GM12878 (cell line): ENCODE results near the gene KCTD16. TPM values are rescaled to one million over a fixed set of nuclear protein-coding genes. Genes with fewer than 3 reads are reported as not detected.

Experiments used
- ATAC-seq: fragments of 200-7000 bp; cut with Tn5 transposase; 3 replicates; pipeline ENCODE4 v1.9.1; 2020; ENCODE audit warnings: mild to moderate bottlenecking, moderate library complexity
- BruUV-seq: library from RNA; stranded (reverse); fragments of 400-500 nt; replicated peaks from 2 replicates; lab custom pipeline; 2021; lab: Mats Ljungman, UMichigan
- CTCF ChIA-PET: fragments of 300-600 bp; sonication (Branson Sonifier 250); formaldehyde crosslinking; extraction: SDS; loops from one replicate; lab custom pipeline; 2021; ENCODE audit warnings: inconsistent platforms; lab: Yijun Ruan, JAX
- POLR2A ChIA-PET: fragments of 350-600 bp; formaldehyde crosslinking; extraction: SDS; loops from one replicate; lab custom pipeline; 2021; ENCODE audit warnings: inconsistent platforms; lab: Charles Lee
- RAD21 ChIA-PET: fragments of 300-600 bp; sonication (Branson Sonifier 250); formaldehyde crosslinking; loops from one replicate; lab custom pipeline; 2023; ENCODE audit warnings: antibody characterized with exemption; ENCODE audit not compliant: unreplicated experiment; lab: Charles Lee
- SMC1A ChIA-PET: fragments of 300-600 bp; sonication (Branson Sonifier 250); formaldehyde crosslinking; loops from one replicate; lab custom pipeline; 2023; ENCODE audit not compliant: unreplicated experiment, uncharacterized antibody; lab: Charles Lee
- DNase-seq: peaks from one replicate; pipeline ENCODE4 v3.0.0-alpha.2; 2011; ENCODE audit warnings: low read depth, low spot score
- FAIRE-seq: peaks from 3 replicates; lab custom pipeline; 2011; peaks lifted over from hg19 to GRCh38; lab: Jason Lieb, UNC
- H2AFZ ChIP-seq: 2 replicates; pipeline ENCODE4 v1.6.0; 2011; ENCODE audit warnings: low read depth, low read length, control low read depth; ENCODE audit not compliant: control insufficient read depth
- H3K27ac ChIP-seq: 2 replicates; pipeline ENCODE4 v1.5.1; 2011; ENCODE audit warnings: control low read depth; ENCODE audit not compliant: control insufficient read depth, insufficient read depth
- H3K27me3 ChIP-seq, 2 experiments: replicated peaks in 1 of 2; 2 replicates each; pipeline versions ENCODE4 v1.6.0 to v1.6.1; 2011; ENCODE audit warnings: low read length in 1 of 2; ENCODE audit not compliant: control insufficient read depth in 2 of 2, insufficient read depth in 2 of 2
- H3K36me3 ChIP-seq, 2 experiments: 2 replicates each; pipeline ENCODE4 v1.5.1; 2011; ENCODE audit warnings: low read length in 1 of 2; ENCODE audit not compliant: control insufficient read depth in 2 of 2, insufficient read depth in 2 of 2
- H3K4me1 ChIP-seq: 2 replicates; pipeline ENCODE4 v1.6.1; 2011; ENCODE audit warnings: mild to moderate bottlenecking, low read length, moderate library complexity, mixed read lengths; ENCODE audit not compliant: control insufficient read depth, insufficient read depth
- H3K4me2 ChIP-seq: 2 replicates; pipeline ENCODE4 v1.6.0; 2011; ENCODE audit warnings: control low read depth; ENCODE audit not compliant: control insufficient read depth, insufficient read depth
- H3K4me3 ChIP-seq: fragments of 200-600 bp; sonication (generic); 2 replicates; pipeline ENCODE4 v1.5.1; 2016
- H3K79me2 ChIP-seq: 2 replicates; pipeline ENCODE4 v1.6.0; 2011; ENCODE audit warnings: low read length; ENCODE audit not compliant: control insufficient read depth, insufficient read depth
- H3K9ac ChIP-seq: 2 replicates; pipeline ENCODE4 v1.8.0; 2011; ENCODE audit warnings: low read length, control low read depth, mixed read lengths; ENCODE audit not compliant: control insufficient read depth, insufficient read depth
- H3K9me3 ChIP-seq: replicated peaks from 3 replicates; pipeline ENCODE4 v1.5.1; 2011; ENCODE audit warnings: mild to moderate bottlenecking, low read length; ENCODE audit not compliant: control insufficient read depth, insufficient read depth
- H4K20me1 ChIP-seq: 2 replicates; pipeline ENCODE4 v1.6.0; 2011; ENCODE audit not compliant: control insufficient read depth, insufficient read depth
- BCL11A ChIP-seq: IDR thresholded peaks from 2 replicates; pipeline ENCODE4 v1.6.1; 2011; ENCODE audit warnings: low read depth, low read length
- CEBPB ChIP-seq, 2 experiments: fragments of 150-350 bp in 1 of 2; IDR thresholded peaks; 2 replicates each; pipeline ENCODE4 v1.6.1; 2012 to 2014; ENCODE audit warnings: low read depth in 2 of 2, low read length in 2 of 2, borderline replicate concordance in 1 of 2, inconsistent platforms in 1 of 2
- MEF2A ChIP-seq: IDR thresholded peaks from 2 replicates; pipeline ENCODE4 v1.6.1; 2011; ENCODE audit warnings: low read depth, mild to moderate bottlenecking, low read length, moderate library complexity; ENCODE audit not compliant: insufficient read depth
- NKRF ChIP-seq: fragments of 450-650 bp; conservative IDR thresholded peaks from 2 replicates; pipeline ENCODE4 v1.6.1; 2017; ENCODE audit warnings: mild to moderate bottlenecking, moderate library complexity
- PML ChIP-seq: IDR thresholded peaks from 2 replicates; pipeline ENCODE4 v1.6.1; 2012; ENCODE audit warnings: low read length, inconsistent platforms
- WGBS: methylation state at CpG from one replicate; pipeline ENCODE4 v1.1.6; 2016; ENCODE audit warnings: low lambda C conversion rate; ENCODE audit not compliant: insufficient replicate concordance, insufficient coverage; ENCODE audit errors: missing lambda C conversion rate; 5-methylcytosine and 5-hydroxymethylcytosine counted together
- in situ Hi-C: fragments of 300-500 bp; cut with MboI; formaldehyde crosslinking; loops from 9 replicates; pipeline ENCODE4 v1.14.3; 2018; ENCODE audit warnings: mixed read lengths
- intact Hi-C: fragments of 100-400 bp; cut with micrococcal nuclease; formaldehyde crosslinking; loops from one replicate; pipeline ENCODE4 v1.14.2; 2022; ENCODE audit not compliant: unreplicated experiment
- polyA plus RNA-seq, 11 experiments: library from polyadenylated mRNA; depleted of rRNA in 4 of 11; unstranded in 6 of 11; stranded (reverse) in 5 of 11; fragments of >200 nt; fragmentation: Nextera tagmentation in 4 of 11; fragmentation: Illumina TruSeq in 1 of 11; extraction: Ambion mirVana in 4 of 11; extraction: Trizol in 1 of 11; gene quantifications; 1 replicate in 1 of 11; 2 replicates in 10 of 11; pipeline versions ENCODE4 v1.2.1 to v1.2.3, GENCODE V29; 2011 to 2016; ENCODE audit warnings: inconsistent platforms in 2 of 11, missing spikeins in 2 of 11, low read depth in 1 of 11
- total RNA-seq, 4 experiments: library from RNA; depleted of rRNA in 3 of 4; stranded (reverse); fragments of >200 nt in 3 of 4; fragmentation: Illumina TruSeq in 1 of 4; extraction: Trizol in 1 of 4; gene quantifications; 2 replicates each; pipeline versions ENCODE4 v1.2.1 to v1.2.3, GENCODE V29; 2013 to 2021

Gene KCTD16
- total and polyA plus RNA-seq, 10 of the 15 experiments (the other 5 are each of a cell fraction or from before 2014, with no cell fraction given) = 0.03 to 0.10 (median 0.06) TPM; not detected in 3

DNA sequence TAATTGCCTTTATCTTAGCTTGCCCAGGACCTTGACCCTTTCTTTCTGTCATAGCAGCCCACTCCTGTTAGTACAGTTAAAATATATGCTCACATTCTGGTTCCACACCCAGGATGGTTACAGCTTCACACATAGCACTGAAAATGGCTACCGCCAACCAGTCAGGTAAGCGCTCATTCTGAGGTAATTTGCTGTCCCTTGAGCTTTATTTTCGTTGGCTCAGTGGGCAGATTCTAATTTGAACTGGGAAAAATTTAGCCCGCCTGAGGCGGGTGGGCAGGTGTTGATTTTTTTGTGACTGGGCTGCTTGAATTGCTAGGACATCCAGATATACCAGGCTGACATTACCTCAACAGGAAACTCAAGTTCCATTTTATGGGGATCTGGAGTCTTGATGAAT lies 137.5 kb downstream of the KCTD16 start:
- CTCF ChIA-PET = no interaction called here
- BruUV-seq = no TSS peak
- SMC1A ChIA-PET = interaction anchor here (0.5 kb wide), 1 partner anchor 1234 kb away, joined by 3 read pairs; no protein-coding TSS in a partner anchor
- 48% methylated on average over 5 of the region's 5 CpGs for WGBS
- H3K27ac ChIP-seq = no peak overlapping the region
- no peak for ATAC-seq
- in situ Hi-C loops = no loop called here
- no peak overlapping the region for H3K9ac ChIP-seq
- H3K4me2 ChIP-seq = no peak overlapping the region
- no peaks in the 10 kb centered on the region for H3K9me3 ChIP-seq
- no peak for TF ChIP-seq NKRF
- no peak for TF ChIP-seq CEBPB (IDR thresholded peaks at IDR 0.05; ENCODE audit: borderline replicate concordance in 1 of 2, low read depth in 2 of 2, low read length in 2 of 2)
- TF ChIP-seq PML = no peak
- no peak for TF ChIP-seq BCL11A
- no peak for TF ChIP-seq MEF2A
- H2AFZ ChIP-seq = no peak overlapping the region
- H3K4me3 ChIP-seq = no peak overlapping the region
- H3K27me3 ChIP-seq = no peaks in the 10 kb centered on the region
- no peaks in the 10 kb centered on the region for H3K79me2 ChIP-seq
- no peaks in the 10 kb centered on the region for H3K4me1 ChIP-seq
- POLR2A ChIA-PET = no interaction called here
- intact Hi-C loops = no loop called here
- no peak for FAIRE-seq
- H3K36me3 ChIP-seq = no peaks in the 10 kb centered on the region
- RAD21 ChIA-PET = no interaction called here
- no peak for DNase-seq
- no peaks in the 10 kb centered on the region for H4K20me1 ChIP-seq
